ENCODE measurements around the gene PTPRA.

Gene PTPRA

GRCh38 chr20:2871111-2871465 lies 2.2 kb upstream of the PTPRA start:
- ChIA-PET POLR2A (interaction anchor here (0.6 kb wide), 1 partner anchor 131 kb away, joined by 4 read pairs; no protein-coding TSS in a partner anchor), CTCF (interaction anchor here (1.1 to 2.0 kb wide), 4 partner anchors 17 to 130 kb away, joined by 3 to 11 read pairs (median 4); no protein-coding TSS in a partner anchor)
- TF ChIP-seq CTCF (IDR thresholded peaks at IDR 0.05; ENCODE audit: insufficient read depth, low read length, missing control alignments) = no peak
- no peak for DNase-seq (ENCODE audit: low read depth, low spot score)
- H3K4me3 ChIP-seq (ENCODE audit: low read depth, low read length) = no peak overlapping the region

- CTCF ChIA-PET = interaction anchor here (0.7 to 2.0 kb wide), 3 partner anchors 20 to 129 kb away, joined by 3 to 11 read pairs (median 4); no protein-coding TSS in a partner anchor
- DNase-seq (ENCODE audit: low read depth, low spot score) = no peak
- POLR2A ChIA-PET = interaction anchor here (0.6 kb wide), 1 partner anchor 130 kb away, joined by 4 read pairs; no protein-coding TSS in a partner anchor
- H3K4me3 ChIP-seq (ENCODE audit: low read depth, low read length) = peak overlapping the region; percentile 75
- TF ChIP-seq CTCF (IDR thresholded peaks at IDR 0.05; ENCODE audit: insufficient read depth, low read length, missing control alignments) = no peak
Observed at GRCh38 chr20:2871661-2872458, 1.4 kb upstream of the PTPRA start.

GRCh38 chr20:2872459-2873009 lies 747 bp upstream of the PTPRA start:
- peak; percentile 52 for TF ChIP-seq CTCF (IDR thresholded peaks at IDR 0.05; ENCODE audit: insufficient read depth, low read length, missing control alignments)
- H3K4me3 ChIP-seq (ENCODE audit: low read depth, low read length) = peak overlapping the region; percentile 75
- no peak for DNase-seq (ENCODE audit: low read depth, low spot score)
- ChIA-PET POLR2A (no interaction called here), CTCF (interaction anchor here (0.7 to 1.3 kb wide), 4 partner anchors 18 to 120 kb away, joined by 3 to 7 read pairs (median 3); no protein-coding TSS in a partner anchor)

- DNase-seq (ENCODE audit: low read depth, low spot score) = no peak
- no peak for TF ChIP-seq CTCF (IDR thresholded peaks at IDR 0.05; ENCODE audit: insufficient read depth, low read length, missing control alignments)
- ChIA-PET POLR2A (no interaction called here), CTCF (interaction anchor here (0.9 to 1.3 kb wide), 3 partner anchors 17 to 118 kb away, joined by 3 to 7 read pairs (median 3); no protein-coding TSS in a partner anchor)
- H3K4me3 ChIP-seq (ENCODE audit: low read depth, low read length) = peak overlapping the region; percentile 75
Observed at GRCh38 chr20:2873747-2874041, 413 bp downstream of the PTPRA start.

- ChIA-PET CTCF (interaction anchor here (0.9 kb wide), 1 partner anchor 186 kb away, joined by 3 read pairs; no protein-coding TSS in a partner anchor), POLR2A (no interaction called here)
- H3K4me3 ChIP-seq (ENCODE audit: low read depth, low read length) = peak overlapping the region; percentile 75
- DNase-seq (ENCODE audit: low read depth, low spot score) = no peak
- TF ChIP-seq CTCF (IDR thresholded peaks at IDR 0.05; ENCODE audit: insufficient read depth, low read length, missing control alignments) = no peak
Observed at GRCh38 chr20:2874456-2874855, 1.2 kb downstream of the PTPRA start.

GRCh38 chr20:2875690-2876203 lies 2.5 kb downstream of the PTPRA start:
- no peak for TF ChIP-seq CTCF (IDR thresholded peaks at IDR 0.05; ENCODE audit: insufficient read depth, low read length, missing control alignments)
- no peak overlapping the region for H3K4me3 ChIP-seq (ENCODE audit: low read depth, low read length)
- ChIA-PET CTCF (interaction anchor here (0.6 to 1.9 kb wide), 4 partner anchors 23 to 356 kb away, joined by 3 to 5 read pairs (median 3); no protein-coding TSS in a partner anchor), POLR2A (no interaction called here)
- DNase-seq (ENCODE audit: low read depth, low spot score) = no peak

Measured in AG04449 (cell line).